Astrocyte of the spinal cord (primary cell): Measurements from ENCODE around the gene GTF2H3.

Experiments
- DNase-seq: peaks from one replicate; pipeline ENCODE4 v3.0.0; 2011; ENCODE audit warnings: low read depth, low spot score
- H3K4me3 ChIP-seq: 2 replicates; pipeline ENCODE4 v1.5.1; 2011; ENCODE audit warnings: low read depth, mild to moderate bottlenecking, low read length, moderate library complexity
- CTCF ChIP-seq: IDR thresholded peaks from 2 replicates; pipeline ENCODE4 v1.5.1; 2012; ENCODE audit warnings: low read depth, mild to moderate bottlenecking, low read length, inconsistent platforms
- in situ Hi-C: cut with HindIII; loops from 2 replicates; pipeline ENCODE4 v1.10.0; 2017; ENCODE audit warnings: low sequenced_read_pairs

Gene GTF2H3

GRCh38 chr12:123676616-123677320 lies 43.1 kb downstream of the GTF2H3 start:
- in situ Hi-C loops: no loop called here
- H3K4me3 ChIP-seq: no peak overlapping the region
- TF ChIP-seq CTCF: no peak
- DNase-seq: no peak

- H3K4me3 ChIP-seq: no peak overlapping the region
- TF ChIP-seq CTCF: no peak
- DNase-seq: no peak
- in situ Hi-C loops: no loop called here
Measured at GRCh38 chr12:123678981-123679380, 45.4 kb downstream of the GTF2H3 start.

GRCh38 chr12:123681605-123682004 lies 48.0 kb downstream of the GTF2H3 start:
- in situ Hi-C loops: no loop called here
- H3K4me3 ChIP-seq: no peak overlapping the region
- no peak for DNase-seq
- TF ChIP-seq CTCF: no peak

- in situ Hi-C loops: no loop called here
- no peak for TF ChIP-seq CTCF
- no peak overlapping the region for H3K4me3 ChIP-seq
- no peak for DNase-seq
Measured at GRCh38 chr12:123683964-123684363, 50.3 kb downstream of the GTF2H3 start.

- in situ Hi-C loops: no loop called here
- H3K4me3 ChIP-seq: no peak overlapping the region
- no peak for DNase-seq
- no peak for TF ChIP-seq CTCF
Measured at GRCh38 chr12:123686636-123687190, 53.1 kb downstream of the GTF2H3 start.

GRCh38 chr12:123690191-123690840 lies 56.7 kb downstream of the GTF2H3 start:
- in situ Hi-C loops: no loop called here
- no peak overlapping the region for H3K4me3 ChIP-seq

More at GRCh38 chr12:123690191-123690840, 56.7 kb downstream of the GTF2H3 start:
- TF ChIP-seq CTCF: no peak
- DNase-seq: no peak
